GM15510 (cell line): ENCODE results near the gene SAP30BP.

Experiments used
- POLR2A ChIP-seq: IDR thresholded peaks from 3 replicates; pipeline ENCODE4 v1.6.1; 2011; ENCODE audit warnings: borderline replicate concordance; ENCODE audit not compliant: insufficient read length; ENCODE audit errors: extremely low read depth

The SAP30BP gene

GRCh38 chr17:75666959-75667790 lies at the start of gene SAP30BP, which contains the start of gene RECQL5:
Gene SAP30BP (plus strand): TSS chr17:75667338. CDS start chr17:75667373, 35 bp downstream.
Gene RECQL5 (minus strand): TSS chr17:75667154. CDS start chr17:75666557, 597 bp downstream.
- peak; percentile 58 for TF ChIP-seq POLR2A

- no peak for TF ChIP-seq POLR2A
These were observed 49.5 kb upstream of the SAP30BP start for GRCh38 chr17:75617675-75618074.

- no peak for TF ChIP-seq POLR2A
These were observed 47.4 kb upstream of the SAP30BP start for GRCh38 chr17:75619506-75620431.

GRCh38 chr17:75621489-75621888 lies 45.6 kb upstream of the SAP30BP start:
- TF ChIP-seq POLR2A, result no peak

GRCh38 chr17:75622076-75622475 lies 45.1 kb upstream of the SAP30BP start:
- no peak for TF ChIP-seq POLR2A

GRCh38 chr17:75622771-75623273 lies 44.3 kb upstream of the SAP30BP start:
- TF ChIP-seq POLR2A, result no peak

- no peak for TF ChIP-seq POLR2A
These were observed 43.8 kb upstream of the SAP30BP start for GRCh38 chr17:75623386-75623785.

- no peak for TF ChIP-seq POLR2A
These were observed 43.1 kb upstream of the SAP30BP start for GRCh38 chr17:75624021-75624420.

GRCh38 chr17:75624714-75625345 lies 42.3 kb upstream of the SAP30BP start:
- TF ChIP-seq POLR2A, result no peak

GRCh38 chr17:75625813-75626486 lies 41.2 kb upstream of the SAP30BP start:
- TF ChIP-seq POLR2A, result no peak

GRCh38 chr17:75626496-75627038 lies 40.6 kb upstream of the SAP30BP start:
- no peak for TF ChIP-seq POLR2A

GRCh38 chr17:75627094-75627493 lies 40.0 kb upstream of the SAP30BP start:
- no peak for TF ChIP-seq POLR2A

GRCh38 chr17:75628425-75628824 lies 38.7 kb upstream of the SAP30BP start:
- TF ChIP-seq POLR2A, result no peak

GRCh38 chr17:75629157-75629556 lies 38.0 kb upstream of the SAP30BP start:
- no peak for TF ChIP-seq POLR2A
